IPS-NIHi11 (cell line): ENCODE measurements around the gene TTYH3.
A peak's percentile ranks its signal among the peaks of the same experiment; 100 is the strongest.

ENCODE experiments used
- DNase-seq: peaks from one replicate; pipeline ENCODE4 v3.0.0; 2012; ENCODE audit warnings: mixed read lengths, low spot score

Gene TTYH3

GRCh38 chr7:2708547-2709310 lies 76.9 kb downstream of the TTYH3 start:
- DNase-seq, result no peak

GRCh38 chr7:2709553-2710285 lies 77.9 kb downstream of the TTYH3 start:
- DNase-seq, result peak; percentile 96

GRCh38 chr7:2710286-2710655 lies 78.5 kb downstream of the TTYH3 start:
- DNase-seq, result no peak

GRCh38 chr7:2710901-2711551 lies 79.2 kb downstream of the TTYH3 start:
- DNase-seq, result no peak

GRCh38 chr7:2711895-2712675 lies 80.3 kb downstream of the TTYH3 start:
- DNase-seq, result no peak

- DNase-seq, result no peak
Observed at GRCh38 chr7:2713370-2713769, 81.6 kb downstream of the TTYH3 start.

GRCh38 chr7:2713978-2714377 lies 82.2 kb downstream of the TTYH3 start:
- DNase-seq, result no peak
